MM.1S (cell line): ENCODE measurements around the gene CNTN5.

Experiments used
- CTCF ChIP-seq: fragments of 300-600 bp; sonication (generic); IDR thresholded peaks from 2 replicates; pipeline ENCODE4 v1.5.1; 2016; ENCODE audit warnings: antibody characterized with exemption, low read length, mixed read lengths
- EZH2 ChIP-seq: fragments of 300-600 bp; sonication (generic); optimal IDR thresholded peaks from 2 replicates; pipeline ENCODE3; 2017; ENCODE audit warnings: low read depth, mild to moderate bottlenecking, antibody characterized with exemption, low read length, mixed read lengths

DNA sequence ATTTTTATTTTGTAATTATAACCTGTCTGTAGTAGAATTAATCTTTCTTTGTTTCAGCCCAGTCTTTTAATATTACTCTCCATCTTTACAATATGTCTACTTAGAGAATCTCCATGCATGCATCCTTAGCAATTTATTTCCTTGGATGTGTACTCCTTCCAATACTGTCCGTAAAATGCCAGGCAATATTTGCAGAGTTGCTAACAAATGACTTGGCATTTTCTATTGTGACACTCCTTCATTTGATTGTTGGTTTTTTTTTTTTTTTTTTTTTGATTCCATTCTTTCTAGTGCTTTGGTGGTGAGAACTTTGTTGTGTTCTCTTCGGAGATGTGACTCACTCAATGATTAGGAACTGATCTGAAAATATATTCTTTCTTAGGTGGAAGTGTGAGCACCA, 220.3 kb downstream of the CNTN5 start:
- TF ChIP-seq CTCF (no peak), EZH2 (no peak)
